Upper lobe of right lung (tissue), 1 donor: Measurements from ENCODE around the gene NEGR1. TPM values are rescaled to one million over a fixed set of nuclear protein-coding genes. Genes with fewer than 3 reads are reported as not detected.

Experiments
- ATAC-seq: fragments of 200-7000 bp; cut with Tn5 transposase; one replicate; pipeline ENCODE4 v1.9.1; 2020; ENCODE audit warnings: mild to moderate bottlenecking, moderate library complexity
- DNase-seq: peaks from one replicate; pipeline ENCODE4 v3.0.0-alpha.2; 2020
- H3K27ac ChIP-seq: fragments of 200-600 bp; one replicate; pipeline ENCODE4 v1.8.0; 2022
- H3K27me3 ChIP-seq: fragments of 200-600 bp; one replicate; pipeline ENCODE4 v1.8.0; 2022; ENCODE audit warnings: mild to moderate bottlenecking
- H3K36me3 ChIP-seq: fragments of 200-600 bp; one replicate; pipeline ENCODE4 v1.8.0; 2022
- H3K4me1 ChIP-seq: fragments of 200-600 bp; one replicate; pipeline ENCODE4 v1.8.0; 2022
- H3K4me3 ChIP-seq: fragments of 200-600 bp; one replicate; pipeline ENCODE4 v1.8.0; 2022; ENCODE audit warnings: mild to moderate bottlenecking
- H3K9me3 ChIP-seq: fragments of 200-600 bp; one replicate; pipeline ENCODE4 v1.8.0; 2022
- intact Hi-C: fragments of 100-400 bp; cut with DNase I; formaldehyde crosslinking; loops from one replicate; pipeline ENCODE4 v1.11.0; 2022
- total RNA-seq: library from RNA; stranded (reverse); fragmentation: NEBNext Ultra II Directional; extraction: Animal tissue kit (Norgen Biotek cat#: 25700); gene quantifications from one replicate; pipeline ENCODE4 v1.2.1, GENCODE V29; 2021
- TF ChIP-seq, protein P1 (sequence below): fragments of 200-600 bp; IDR thresholded peaks from one replicate; pipeline ENCODE4 v1.8.0; 2022; ENCODE audit warnings: antibody characterized with exemption
- donor health status: DM: no; HTN: yes; CAD: no; lungs with severe emphysema.

The NEGR1 gene
- total RNA-seq, 1 donor from 2014 or later: 21.4 TPM

DNA sequence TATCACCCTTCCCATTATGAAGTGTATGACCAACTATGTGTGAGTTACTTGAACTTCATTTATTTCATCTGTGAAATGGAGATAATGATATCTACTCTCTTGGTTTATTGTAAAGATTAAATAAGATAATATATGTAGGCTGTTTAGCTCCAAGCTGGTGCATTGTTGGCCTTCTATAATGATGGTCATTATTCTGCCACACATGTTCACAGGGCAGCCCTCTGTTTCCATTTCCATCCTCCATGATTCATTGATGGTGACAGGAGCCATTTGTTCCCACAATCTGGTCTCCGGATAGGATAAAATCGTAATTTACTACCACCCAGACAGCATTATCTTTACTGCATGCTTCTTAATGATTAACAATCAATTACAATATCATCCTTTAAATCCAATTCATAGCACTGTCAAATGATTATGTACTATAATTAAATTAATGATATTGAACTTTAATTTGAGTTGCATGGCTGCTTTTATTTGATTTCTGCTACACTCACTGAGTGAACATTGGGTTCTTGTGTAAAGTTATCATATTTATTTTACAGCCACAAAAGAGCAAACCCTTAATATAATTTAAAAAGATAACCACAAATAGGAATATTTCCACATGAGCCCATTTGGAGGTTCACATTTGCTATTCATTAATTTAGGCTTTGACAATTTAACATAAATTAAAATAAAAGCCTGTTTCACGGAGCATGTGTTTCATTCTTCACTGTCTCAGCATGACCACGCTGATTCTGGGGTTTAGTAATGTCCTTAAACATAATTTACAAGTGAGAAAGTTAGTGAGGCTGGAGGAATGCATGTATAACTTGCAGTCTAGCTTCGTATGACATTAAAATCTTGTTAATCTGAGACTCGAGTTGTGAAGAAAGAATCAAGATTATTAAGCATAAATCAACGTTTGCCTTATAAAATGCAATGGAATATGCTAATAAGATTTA, 605.1 kb downstream of the NEGR1 start:
- Histone ChIP-seq H3K36me3 (no peaks in the 10 kb centered on the region), H3K27me3 (no peaks in the 10 kb centered on the region), H3K27ac (no peak overlapping the region), H3K9me3 (no peaks in the 10 kb centered on the region), H3K4me1 (no peaks in the 10 kb centered on the region), H3K4me3 (no peak overlapping the region)
- intact Hi-C loops: no loop called here
- no peak for ATAC-seq
- TF ChIP-seq, protein P1, sequence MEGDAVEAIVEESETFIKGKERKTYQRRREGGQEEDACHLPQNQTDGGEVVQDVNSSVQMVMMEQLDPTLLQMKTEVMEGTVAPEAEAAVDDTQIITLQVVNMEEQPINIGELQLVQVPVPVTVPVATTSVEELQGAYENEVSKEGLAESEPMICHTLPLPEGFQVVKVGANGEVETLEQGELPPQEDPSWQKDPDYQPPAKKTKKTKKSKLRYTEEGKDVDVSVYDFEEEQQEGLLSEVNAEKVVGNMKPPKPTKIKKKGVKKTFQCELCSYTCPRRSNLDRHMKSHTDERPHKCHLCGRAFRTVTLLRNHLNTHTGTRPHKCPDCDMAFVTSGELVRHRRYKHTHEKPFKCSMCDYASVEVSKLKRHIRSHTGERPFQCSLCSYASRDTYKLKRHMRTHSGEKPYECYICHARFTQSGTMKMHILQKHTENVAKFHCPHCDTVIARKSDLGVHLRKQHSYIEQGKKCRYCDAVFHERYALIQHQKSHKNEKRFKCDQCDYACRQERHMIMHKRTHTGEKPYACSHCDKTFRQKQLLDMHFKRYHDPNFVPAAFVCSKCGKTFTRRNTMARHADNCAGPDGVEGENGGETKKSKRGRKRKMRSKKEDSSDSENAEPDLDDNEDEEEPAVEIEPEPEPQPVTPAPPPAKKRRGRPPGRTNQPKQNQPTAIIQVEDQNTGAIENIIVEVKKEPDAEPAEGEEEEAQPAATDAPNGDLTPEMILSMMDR: no peak
- DNase-seq: no peak

GRCh38 chr1:71668065-71668464, 614.3 kb downstream of the NEGR1 start:
- Histone ChIP-seq H3K4me1 (no peaks in the 10 kb centered on the region), H3K27me3 (no peaks in the 10 kb centered on the region), H3K36me3 (no peaks in the 10 kb centered on the region), H3K9me3 (no peaks in the 10 kb centered on the region), H3K27ac (no peak overlapping the region), H3K4me3 (no peak overlapping the region)
- DNase-seq: no peak
- intact Hi-C loops: no loop called here
- TF ChIP-seq, protein P1: no peak
- no peak for ATAC-seq

- H3K27ac ChIP-seq: no peak overlapping the region
- intact Hi-C loops: no loop called here
- H3K4me1 ChIP-seq: no peaks in the 10 kb centered on the region
- TF ChIP-seq, protein P1: no peak
- H3K9me3 ChIP-seq: no peaks in the 10 kb centered on the region
- H3K36me3 ChIP-seq: no peaks in the 10 kb centered on the region
- ATAC-seq (no peak), DNase-seq (no peak)
- no peaks in the 10 kb centered on the region for H3K27me3 ChIP-seq
- H3K4me3 ChIP-seq: no peak overlapping the region
Measured at GRCh38 chr1:71667216-71667615, 615.1 kb downstream of the NEGR1 start.

DNA sequence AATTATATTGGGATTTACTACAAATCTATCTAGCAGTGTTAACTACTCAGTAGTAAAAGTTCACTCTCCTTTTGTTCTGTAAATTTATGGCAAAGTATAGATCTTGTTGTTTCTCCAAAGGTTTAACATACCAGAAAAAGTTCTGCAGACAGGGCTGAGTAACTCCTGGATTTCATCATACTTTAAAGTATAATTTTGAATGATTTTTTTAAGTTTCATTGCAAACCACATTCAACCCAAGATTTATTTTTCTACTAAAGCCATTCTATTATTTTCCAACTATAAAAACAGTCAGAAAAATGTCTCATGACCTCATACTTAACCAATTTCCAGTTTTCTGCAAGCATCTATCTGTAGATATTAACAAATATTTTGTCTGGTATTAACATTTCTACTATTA, 615.7 kb downstream of the NEGR1 start:
- H3K27me3 ChIP-seq: no peaks in the 10 kb centered on the region
- no peaks in the 10 kb centered on the region for H3K4me1 ChIP-seq
- H3K9me3 ChIP-seq: no peaks in the 10 kb centered on the region
- TF ChIP-seq, protein P1: no peak
- intact Hi-C loops: no loop called here
- no peak for ATAC-seq
- no peak for DNase-seq
- H3K27ac ChIP-seq: no peak overlapping the region
- H3K4me3 ChIP-seq: no peak overlapping the region
- H3K36me3 ChIP-seq: no peaks in the 10 kb centered on the region

DNA sequence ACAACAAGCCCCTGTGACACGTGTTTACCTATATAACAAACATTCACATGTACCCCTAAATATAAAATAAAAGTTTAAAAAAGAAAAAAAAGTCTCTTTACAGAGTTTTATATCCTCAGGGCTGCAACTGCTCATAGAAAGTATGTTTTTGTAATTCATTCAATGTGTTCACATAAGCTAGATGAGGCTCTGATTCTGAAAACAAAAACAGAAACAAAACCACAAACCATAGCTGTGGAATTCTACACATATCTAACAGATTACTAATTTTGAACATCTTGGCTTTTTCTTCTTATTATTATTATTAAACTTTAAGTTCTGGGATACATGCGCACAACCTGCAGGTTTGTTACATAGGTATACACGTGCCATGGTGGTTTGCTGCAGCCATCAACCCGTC, 621.9 kb downstream of the NEGR1 start:
- Histone ChIP-seq H3K4me1 (no peaks in the 10 kb centered on the region), H3K36me3 (no peaks in the 10 kb centered on the region), H3K9me3 (no peaks in the 10 kb centered on the region), H3K27me3 (no peaks in the 10 kb centered on the region), H3K4me3 (no peak overlapping the region), H3K27ac (no peak overlapping the region)
- TF ChIP-seq, protein P1: no peak
- intact Hi-C loops: no loop called here
- DNase-seq: no peak
- no peak for ATAC-seq
